Skeletal muscle cell (primary cell): Measurements from ENCODE around the gene CRIP3.
"Not testable (repeated sequence)": the region's sequence is repeated elsewhere in the genome, so short reads cannot be mapped to it uniquely, and the experiment has no call there.

ENCODE experiments used
- DNase-seq: peaks from one replicate; pipeline ENCODE4 v3.0.0-alpha.2; 2010; ENCODE audit warnings: low read depth
- H3K4me3 ChIP-seq: 2 replicates; pipeline ENCODE4 v1.5.1; 2011; ENCODE audit warnings: low read depth, mild to moderate bottlenecking, control low read depth, low read length, moderate library complexity

The CRIP3 gene, protein sequence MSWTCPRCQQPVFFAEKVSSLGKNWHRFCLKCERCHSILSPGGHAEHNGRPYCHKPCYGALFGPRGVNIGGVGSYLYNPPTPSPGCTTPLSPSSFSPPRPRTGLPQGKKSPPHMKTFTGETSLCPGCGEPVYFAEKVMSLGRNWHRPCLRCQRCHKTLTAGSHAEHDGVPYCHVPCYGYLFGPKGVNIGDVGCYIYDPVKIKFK

DNA sequence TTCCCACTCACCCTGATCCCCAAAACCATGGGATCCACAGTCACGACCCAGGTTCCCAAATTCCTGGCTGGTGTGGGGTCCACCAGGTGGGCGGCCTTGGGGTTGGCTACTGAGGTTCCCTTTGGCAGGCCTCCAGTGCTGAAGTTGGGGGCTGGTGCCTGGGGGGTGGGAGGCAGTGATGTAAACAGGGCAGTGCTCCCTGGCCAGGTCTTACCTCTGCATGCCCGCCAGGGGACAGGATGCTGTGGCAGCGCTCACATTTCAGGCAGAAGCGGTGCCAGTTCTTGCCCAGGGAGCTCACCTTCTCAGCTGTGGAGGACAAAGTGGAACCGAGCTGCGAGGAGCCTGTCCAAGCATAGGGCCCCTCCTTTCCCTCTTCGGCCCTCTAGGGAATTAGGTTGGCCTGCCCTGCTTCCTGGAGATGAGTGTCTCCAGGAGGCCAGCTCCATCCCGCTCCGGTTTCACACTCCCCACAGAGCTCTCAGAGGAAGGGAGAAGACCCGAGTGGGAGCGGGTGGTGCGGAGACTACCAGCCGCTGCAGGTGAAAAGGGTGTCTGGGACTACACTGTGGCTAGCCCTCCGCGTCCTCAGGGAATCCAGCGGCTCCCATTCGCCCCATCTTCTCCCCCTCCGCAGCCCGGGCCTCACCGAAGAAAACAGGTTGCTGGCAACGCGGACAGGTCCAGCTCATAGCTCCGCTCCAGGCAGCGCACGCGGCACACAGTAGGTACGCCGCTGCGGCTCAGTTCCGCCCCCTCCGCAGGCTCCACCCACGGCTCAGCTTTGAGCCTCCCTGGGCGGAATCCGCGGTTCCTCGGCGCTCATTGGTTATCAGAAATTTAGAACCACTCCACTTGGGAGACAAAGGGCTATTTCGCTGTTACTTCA lies at the start of gene CRIP3:
Gene CRIP3 (minus strand): TSS at position 726 of the 889 bp plus-strand sequence. CDS start 34 bp downstream, at position 692.
- DNase-seq = peak; percentile 6

DNA sequence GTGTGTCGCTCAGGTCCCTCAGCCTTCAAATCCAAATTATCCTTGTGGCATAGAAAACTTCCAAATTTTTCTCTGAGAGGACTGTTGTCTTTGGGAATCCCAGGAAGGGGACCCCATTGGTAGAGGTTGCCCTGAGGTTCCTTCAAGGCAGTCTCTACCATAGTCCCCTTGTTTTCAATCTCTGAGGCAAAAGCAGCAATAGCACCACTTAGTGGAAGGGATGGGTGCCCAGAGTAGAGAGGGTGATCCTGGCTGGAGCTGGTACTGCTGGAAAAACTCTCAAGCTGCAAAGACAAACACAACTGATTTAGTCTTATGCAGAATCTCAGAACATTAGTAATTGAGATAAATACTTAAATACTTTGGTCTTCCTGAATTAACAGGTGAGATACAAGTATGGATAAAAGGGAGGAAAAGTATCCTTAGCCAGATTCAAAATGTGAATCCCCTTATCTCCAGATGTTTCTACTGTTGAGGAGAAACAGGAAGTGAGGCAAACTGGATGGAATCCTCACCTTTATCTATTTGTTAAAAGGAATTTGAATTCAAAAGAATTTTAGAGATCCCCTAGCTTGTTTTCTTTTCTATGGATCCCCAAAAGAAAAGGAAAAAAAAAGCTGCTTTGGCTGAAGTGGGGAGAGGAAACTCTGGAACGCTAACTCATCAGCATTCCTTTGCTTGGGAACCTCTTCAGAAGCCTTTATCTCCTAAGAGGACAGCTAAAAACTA lies 47.4 kb upstream of the CRIP3 start:
- no peak overlapping the region for H3K4me3 ChIP-seq
- no peak for DNase-seq

More for the DNA sequence above, at the start of gene CRIP3:
- peak within 1 kb of the TSS; percentile 22 for H3K4me3 ChIP-seq

DNA sequence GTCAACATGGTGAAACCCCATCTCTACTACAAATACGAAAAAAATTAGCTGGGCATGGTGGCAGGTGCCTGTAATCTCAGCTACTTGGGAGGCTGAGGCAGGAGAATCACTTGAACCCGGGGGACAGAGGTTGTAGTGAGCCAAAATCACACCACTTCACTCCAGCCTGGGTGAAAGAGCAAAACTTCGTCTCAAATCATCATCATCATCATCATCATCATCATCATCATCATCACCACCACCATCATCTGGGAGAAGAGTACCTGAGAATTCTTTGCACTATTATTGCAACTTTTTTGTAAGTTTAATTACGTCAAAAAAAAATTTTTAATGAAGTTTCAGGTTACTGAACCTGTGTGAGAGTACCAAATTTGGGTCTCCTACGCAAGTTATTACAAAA lies 43.3 kb upstream of the CRIP3 start:
- not testable (repeated sequence) for DNase-seq

DNA sequence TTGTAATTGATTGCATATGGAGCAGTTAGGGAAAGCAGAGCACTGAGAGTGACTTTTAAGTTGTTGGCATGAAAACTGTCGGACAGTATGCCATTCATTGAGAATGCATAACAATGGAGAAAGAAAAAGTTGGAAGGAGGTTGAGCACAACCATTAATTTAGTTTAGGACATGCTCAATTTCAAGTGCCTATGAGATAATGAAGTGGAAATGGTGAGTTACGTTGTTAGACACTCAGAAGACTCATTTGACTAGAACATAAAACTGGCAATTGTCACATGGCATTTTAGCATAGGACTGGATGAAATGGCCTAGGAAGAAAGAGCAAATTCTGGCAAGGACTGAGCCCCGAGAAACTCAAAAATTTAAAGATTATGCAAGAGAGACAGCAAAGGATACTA lies 38.8 kb upstream of the CRIP3 start:
- no peak overlapping the region for H3K4me3 ChIP-seq
- no peak for DNase-seq

More for the DNA sequence above, 43.3 kb upstream of the CRIP3 start:
- H3K4me3 ChIP-seq = not testable (repeated sequence)

DNA sequence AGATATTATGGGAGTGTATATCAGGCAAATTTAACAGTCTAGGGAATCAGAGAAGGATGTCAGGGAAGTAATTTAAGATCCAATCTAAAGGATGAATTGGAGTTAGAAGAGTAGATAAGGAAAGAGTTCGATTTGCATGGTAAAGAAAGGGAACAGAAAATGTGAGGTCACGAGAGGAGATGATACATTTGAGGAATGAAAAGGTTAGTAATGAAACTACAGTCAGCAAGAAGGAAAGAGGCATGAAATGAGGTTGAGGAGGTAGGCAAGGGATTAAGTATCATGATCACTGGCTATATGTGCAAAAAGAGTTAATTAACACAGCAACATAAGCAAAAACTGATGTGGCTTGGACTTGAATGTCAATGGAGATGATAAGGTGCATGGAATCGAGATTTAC lies 38.4 kb upstream of the CRIP3 start:
- no peak for DNase-seq
- H3K4me3 ChIP-seq = no peak overlapping the region

DNA sequence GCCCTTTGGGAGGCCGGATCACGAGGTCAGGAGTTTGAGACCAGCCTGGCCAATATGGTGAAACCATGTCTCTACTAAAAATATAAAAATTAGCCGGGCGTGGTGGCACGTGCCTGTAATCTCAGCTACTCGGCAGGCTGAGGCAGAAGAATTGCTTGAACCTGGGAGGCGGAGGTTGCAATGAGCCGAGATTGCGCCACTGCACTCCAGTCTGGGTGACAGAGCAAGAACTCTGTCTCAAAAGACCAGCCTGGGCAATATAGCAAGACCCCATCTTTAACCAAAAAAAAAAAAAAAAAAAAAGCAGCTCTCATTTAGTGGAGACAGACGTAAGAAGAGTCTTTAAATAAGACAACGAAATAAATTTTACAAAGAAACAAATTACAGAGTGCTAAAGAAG lies 37.6 kb upstream of the CRIP3 start:
- not testable (repeated sequence) for DNase-seq, H3K4me3 ChIP-seq

DNA sequence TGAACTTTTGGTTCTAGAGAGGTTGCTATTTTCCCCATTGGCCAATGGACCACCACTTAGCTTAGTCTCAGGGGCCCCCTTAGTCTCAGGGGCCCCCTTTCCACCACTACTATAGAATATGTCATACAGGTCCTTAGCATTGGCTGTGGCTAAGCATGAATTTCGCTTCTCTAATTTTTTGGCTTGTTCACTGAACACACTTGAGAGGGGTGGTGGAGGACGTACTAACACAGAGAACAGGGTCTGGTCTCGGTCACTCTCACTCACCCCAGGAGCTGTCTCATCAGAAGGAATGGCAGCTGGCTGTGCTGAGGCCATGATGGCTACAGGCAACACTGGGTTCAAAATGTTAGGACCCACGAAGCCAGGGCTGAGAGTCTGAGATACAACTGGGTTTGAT lies 30.5 kb upstream of the CRIP3 start:
- no peak overlapping the region for H3K4me3 ChIP-seq
- no peak for DNase-seq

DNA sequence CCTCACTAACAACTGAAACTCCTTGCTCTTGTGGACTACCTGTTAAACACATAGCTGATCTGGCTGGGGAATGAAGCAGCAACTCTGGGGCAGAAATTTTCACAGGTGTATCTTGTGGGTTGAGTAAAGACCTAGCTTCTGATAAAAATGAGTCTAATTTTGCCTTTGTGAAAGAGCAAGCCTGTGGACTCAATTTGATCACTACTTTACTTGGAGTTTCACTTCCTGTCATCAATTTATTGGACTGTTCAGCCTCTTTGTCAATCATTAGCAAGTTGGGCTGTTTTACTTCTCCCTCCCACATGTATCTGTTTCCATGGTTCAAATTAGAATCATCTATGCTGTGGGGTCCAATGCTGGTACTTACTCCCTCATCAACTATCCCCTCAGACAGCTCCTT lies 29.6 kb upstream of the CRIP3 start:
- DNase-seq = no peak

DNA sequence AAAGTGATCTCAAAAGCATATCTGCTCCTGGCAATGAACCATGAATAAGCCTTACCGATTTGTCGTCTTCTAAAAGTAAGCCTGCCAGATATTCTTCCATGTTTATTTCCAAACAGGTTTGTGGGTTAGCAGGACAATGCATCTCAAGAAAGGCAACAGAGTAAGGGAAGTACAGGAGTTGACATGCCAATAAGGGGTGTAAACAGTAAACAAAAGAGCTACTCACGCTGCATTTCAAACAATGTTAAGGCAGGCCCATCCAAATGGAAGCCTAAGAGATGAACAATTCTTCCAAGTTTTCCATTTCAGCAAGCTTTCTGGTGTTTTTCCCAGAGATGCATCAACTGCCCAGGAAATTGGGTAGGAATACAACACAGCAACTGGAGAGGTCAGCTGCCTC lies 27.8 kb upstream of the CRIP3 start:
- DNase-seq = no peak
- no peak overlapping the region for H3K4me3 ChIP-seq

More for the DNA sequence above, 29.6 kb upstream of the CRIP3 start:
- no peak overlapping the region for H3K4me3 ChIP-seq

DNA sequence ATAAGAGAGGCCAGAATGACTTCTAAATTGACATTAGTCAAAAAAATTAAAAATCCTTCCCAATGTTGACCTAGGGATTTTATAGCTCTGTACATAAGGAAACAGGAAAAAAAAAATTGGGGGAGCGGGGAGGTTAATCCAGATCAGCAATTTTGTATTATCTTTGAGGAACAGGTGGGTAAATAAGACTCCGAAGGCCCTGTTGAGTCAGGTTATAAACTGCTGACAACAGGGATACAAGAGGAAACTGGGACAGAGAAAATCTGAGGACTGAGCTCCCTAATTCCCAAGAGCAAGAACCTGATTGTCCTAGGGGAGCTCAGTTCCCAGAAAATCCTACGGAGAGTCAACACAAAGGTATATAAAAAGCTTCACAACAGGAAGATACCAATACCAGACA lies 26.8 kb upstream of the CRIP3 start:
- no peak overlapping the region for H3K4me3 ChIP-seq
- DNase-seq = no peak

DNA sequence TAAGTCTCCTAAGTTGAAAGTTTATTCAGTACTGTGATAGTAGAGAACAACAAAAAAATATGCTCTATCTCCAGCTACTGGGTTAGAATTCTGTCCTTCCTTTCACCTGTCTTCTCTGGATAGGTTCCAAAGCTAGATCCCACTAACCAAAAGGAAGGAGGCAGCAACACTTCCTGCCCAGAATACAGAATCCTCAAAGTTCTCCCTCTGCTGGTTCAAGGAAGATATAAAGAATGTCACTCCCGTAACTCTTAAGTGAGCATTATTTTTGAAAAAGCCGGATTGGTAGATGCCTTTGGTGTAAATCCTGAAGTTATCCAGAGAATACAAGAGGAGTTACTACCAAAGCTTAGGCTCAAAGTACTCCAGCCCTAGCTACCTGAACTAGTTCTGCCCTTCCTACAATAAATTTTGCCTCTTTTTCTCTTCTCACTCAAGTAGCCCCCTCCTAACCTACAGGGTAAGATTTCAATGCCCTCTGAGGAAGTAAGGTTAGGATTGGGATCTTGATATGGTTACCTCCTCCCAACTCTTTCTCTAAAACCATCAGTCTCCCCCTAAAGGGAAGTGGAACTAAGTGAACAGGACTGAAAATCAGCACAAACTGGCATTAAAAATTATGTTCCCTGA lies 26.0 kb upstream of the CRIP3 start:
- no peak overlapping the region for H3K4me3 ChIP-seq
- DNase-seq = peak; percentile 13

DNA sequence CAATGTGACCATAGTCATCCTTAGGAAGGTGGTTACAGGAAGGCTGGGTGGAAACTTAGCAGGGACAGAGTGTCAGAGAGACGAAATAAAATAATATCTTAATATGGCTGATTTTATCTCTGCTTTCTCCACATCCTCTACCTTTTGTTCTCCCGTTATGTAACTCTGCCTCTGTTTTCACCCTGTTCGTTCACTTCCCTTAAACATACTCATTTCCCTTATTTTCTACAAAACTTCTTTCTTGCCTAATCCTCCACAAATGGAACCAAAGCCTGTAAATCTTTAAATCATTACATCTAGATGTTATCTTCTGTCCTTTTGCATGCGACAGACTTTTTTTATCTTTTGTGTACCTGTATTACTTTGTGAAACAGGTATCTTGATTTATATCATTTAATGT lies 23.3 kb upstream of the CRIP3 start:
- DNase-seq = no peak
- no peak overlapping the region for H3K4me3 ChIP-seq

DNA sequence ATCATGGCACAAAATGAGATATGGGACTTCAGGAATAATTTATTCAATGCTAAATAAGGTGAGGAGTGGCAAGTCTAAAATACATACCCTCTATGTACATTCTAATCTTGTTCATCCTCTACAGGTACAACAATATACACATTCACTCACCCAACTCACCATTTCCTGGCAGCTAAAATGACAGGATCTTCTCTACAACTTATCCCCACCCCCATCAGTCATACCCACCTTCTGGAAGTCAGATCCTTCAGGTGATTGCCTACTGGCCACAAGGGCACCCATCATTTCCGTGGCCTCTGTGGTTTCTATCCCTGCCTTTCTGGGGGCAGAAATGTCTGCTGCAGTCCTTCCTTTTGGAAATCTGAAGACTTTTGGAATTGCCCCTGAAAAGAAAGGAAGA lies 22.8 kb upstream of the CRIP3 start:
- DNase-seq = no peak
- no peak overlapping the region for H3K4me3 ChIP-seq

DNA sequence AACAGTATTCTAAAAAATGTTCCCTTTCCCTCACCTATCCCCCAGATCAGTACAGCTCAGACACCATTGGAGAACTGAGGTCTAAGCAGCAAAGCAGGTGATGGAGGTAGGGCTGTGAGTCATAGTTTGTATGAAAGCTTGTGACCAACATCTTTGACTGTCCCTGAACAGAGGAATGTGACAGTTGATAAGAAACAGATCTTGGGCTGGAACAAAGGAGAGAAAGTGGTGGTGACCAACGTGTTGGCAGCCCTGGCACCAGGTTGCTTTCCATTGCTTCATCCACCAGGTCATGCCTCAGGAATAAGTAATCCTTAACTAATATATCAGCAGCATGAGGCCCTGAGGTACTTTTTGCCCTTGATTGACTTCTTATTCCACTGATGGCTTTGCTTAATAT lies 19.9 kb upstream of the CRIP3 start:
- no peak overlapping the region for H3K4me3 ChIP-seq
- DNase-seq = no peak

DNA sequence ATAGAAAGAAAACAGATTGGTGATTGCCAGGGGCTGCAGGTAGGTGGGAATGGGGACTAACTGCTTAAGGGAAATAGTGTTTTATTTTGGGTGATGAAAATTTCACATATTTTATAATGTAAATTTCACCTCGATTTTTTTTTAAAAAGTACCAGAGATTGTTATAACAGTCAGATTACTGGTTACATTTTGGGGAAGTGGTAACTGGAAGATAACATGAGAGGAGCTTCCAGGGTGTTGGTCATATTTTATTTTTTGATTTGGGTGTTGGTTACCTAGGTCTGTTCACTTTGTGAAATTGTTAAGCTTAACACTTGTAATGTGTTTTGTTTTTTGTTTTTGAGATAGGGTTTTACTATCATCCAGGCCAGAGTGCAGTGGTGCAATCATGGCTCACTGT lies 17.2 kb upstream of the CRIP3 start:
- H3K4me3 ChIP-seq = no peak overlapping the region
- no peak for DNase-seq

DNA sequence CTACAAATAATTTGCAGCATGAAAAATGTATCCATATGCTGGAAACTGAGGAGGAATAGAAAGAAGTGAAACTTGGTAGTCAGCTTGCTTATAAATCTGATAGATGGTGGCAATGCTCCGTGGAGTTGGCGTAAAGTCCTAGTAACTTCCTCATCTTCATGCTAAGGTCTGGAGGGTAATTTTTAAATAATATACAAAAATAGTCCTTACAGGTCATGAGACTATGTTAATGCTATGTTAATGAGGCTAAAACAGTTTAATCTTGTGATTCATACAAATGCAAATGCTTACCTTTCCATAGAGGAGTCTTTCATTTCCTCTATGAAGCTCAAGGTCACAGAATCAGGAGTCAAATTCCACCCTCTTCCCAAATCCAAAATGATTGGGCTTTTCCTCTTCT lies 9.4 kb upstream of the CRIP3 start:
- DNase-seq = no peak
- no peak overlapping the region for H3K4me3 ChIP-seq

DNA sequence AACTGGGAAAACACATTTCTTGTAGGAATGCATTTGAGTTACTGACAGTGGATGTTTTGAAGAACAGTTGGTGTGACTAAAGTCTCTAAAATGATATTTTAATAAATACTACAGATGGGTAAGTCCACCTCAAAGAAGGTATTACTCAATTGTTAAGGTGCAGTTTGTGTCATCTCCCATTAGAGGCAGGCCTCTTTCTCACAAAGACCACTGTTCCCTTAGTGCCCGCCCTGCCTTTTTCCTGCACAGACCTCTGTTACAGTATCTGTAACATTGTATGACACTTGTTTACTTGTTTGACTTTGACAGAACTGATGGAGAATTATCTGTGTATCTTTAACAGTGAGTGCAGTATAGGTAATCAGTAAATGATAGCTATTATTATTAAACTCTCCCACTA lies 5.2 kb upstream of the CRIP3 start:
- no peak overlapping the region for H3K4me3 ChIP-seq
- DNase-seq = no peak

DNA sequence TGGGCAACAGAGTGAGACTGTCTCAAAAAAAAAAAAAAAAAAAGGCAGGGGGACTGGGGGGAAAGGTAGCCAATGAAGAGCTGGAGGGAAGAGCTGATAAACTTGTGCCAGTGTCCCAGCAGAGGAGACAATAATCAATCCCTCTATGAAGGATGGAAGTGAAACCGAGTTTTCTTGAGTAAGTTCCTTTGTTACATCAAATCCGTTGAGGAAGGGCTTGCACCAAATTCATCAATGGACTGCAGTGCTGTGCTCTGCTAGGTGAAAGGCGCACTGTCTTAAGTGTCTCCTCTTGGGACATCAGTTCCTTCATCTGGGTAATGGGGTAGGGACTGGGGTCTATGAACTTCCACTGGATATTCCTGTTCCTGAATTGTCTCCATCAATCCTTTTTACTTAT lies 3.0 kb upstream of the CRIP3 start:
- no peak overlapping the region for H3K4me3 ChIP-seq
- no peak for DNase-seq

DNA sequence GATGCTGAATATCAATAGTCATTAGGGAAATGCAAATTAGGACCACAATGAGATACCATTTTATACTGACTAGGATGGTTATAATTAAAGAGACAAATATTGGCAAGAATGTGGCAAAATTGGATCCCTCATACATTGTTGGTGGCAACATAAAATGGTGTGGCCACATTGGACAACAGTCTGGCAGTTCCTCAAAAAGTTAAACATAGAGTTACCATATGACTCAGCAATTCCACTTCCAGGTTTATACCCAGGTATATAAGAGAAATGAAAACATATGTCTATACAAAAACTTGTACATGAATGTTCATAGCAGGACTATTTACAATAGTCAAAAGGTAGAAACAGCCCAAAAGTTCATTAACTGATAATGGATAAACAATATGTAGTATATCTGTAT lies 2.0 kb upstream of the CRIP3 start:
- H3K4me3 ChIP-seq = no peak overlapping the region
- no peak for DNase-seq

DNA sequence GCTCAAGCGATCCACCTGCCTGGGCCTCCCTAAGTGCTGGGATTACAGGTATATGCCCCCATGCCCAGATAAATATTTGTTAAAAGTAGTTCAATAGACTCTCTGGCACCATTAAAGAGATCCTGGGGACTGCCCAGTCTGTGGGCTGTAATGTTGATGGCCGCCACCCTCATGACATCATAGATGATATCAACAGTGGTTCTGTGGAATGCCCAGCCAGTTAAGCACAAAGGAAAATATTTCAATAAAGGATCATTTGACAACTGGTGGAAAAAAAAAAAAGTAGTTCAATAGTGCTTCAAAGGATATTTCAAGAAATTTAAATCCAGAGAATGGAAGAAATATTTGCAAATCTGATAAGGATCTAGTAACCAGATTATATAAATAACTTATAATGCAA lies 1.5 kb upstream of the CRIP3 start:
- no peak for DNase-seq
- H3K4me3 ChIP-seq = no peak overlapping the region
